Activated CD8-positive, alpha-beta T cell treated with anti-CD3 and anti-CD28 coated beads for 36 hours (primary cell): Measurements from ENCODE around the gene URB1. TPM values are rescaled to one million over a fixed set of nuclear protein-coding genes. Genes with fewer than 3 reads are reported as not detected.
"Not testable (repeated sequence)": the region's sequence is repeated elsewhere in the genome, so short reads cannot be mapped to it uniquely, and the experiment has no call there.

Source experiments
- ATAC-seq: fragments of 200-7000 bp; cut with Tn5 transposase; one replicate; pipeline ENCODE4 v1.10.0; 2021; ENCODE audit warnings: mild to moderate bottlenecking, moderate library complexity
- CTCF ChIA-PET: fragments of 350-600 bp; sonication (Branson Sonifier 250); formaldehyde crosslinking; loops from one replicate; lab custom pipeline; 2021; ENCODE audit warnings: antibody characterized with exemption; lab: Charles Lee
- POLR2A ChIA-PET: fragments of 350-600 bp; sonication (Branson Sonifier 250); formaldehyde crosslinking; loops from one replicate; lab custom pipeline; 2021; ENCODE audit warnings: antibody characterized with exemption; lab: Charles Lee
- DNase-seq: peaks from one replicate; pipeline ENCODE4 v3.0.0-alpha.2; 2020
- H3K27ac Mint-ChIP-seq: one replicate; pipeline ENCODE4 v1.8.0; 2021; ENCODE audit warnings: mild to moderate bottlenecking, mixed read lengths
- H3K27me3 Mint-ChIP-seq: one replicate; pipeline ENCODE4 v1.8.0; 2021; ENCODE audit warnings: mixed read lengths
- H3K36me3 Mint-ChIP-seq: one replicate; pipeline ENCODE4 v1.8.0; 2021; ENCODE audit warnings: low read depth, mixed read lengths
- H3K4me1 Mint-ChIP-seq: one replicate; pipeline ENCODE4 v1.8.0; 2021; ENCODE audit warnings: low read depth, mixed read lengths
- H3K4me3 Mint-ChIP-seq: one replicate; pipeline ENCODE4 v1.8.0; 2021; ENCODE audit warnings: mild to moderate bottlenecking, moderate library complexity, mixed read lengths
- H3K9me3 Mint-ChIP-seq: one replicate; pipeline ENCODE4 v1.8.0; 2021; ENCODE audit warnings: mixed read lengths
- CTCF ChIP-seq: fragments of 200-600 bp; IDR thresholded peaks from one replicate; pipeline ENCODE4 v1.8.0; 2022; ENCODE audit warnings: antibody characterized with exemption, mild to moderate bottlenecking
- intact Hi-C: fragments of 100-400 bp; cut with micrococcal nuclease; formaldehyde crosslinking; loops from one replicate; pipeline ENCODE4 v1.10.0; 2022
- total RNA-seq, 2 experiments: library from RNA; stranded (reverse); gene quantifications; one replicate each; pipeline ENCODE4 v1.2.3, GENCODE V29; 2021

Gene URB1
- total RNA-seq, 2 experiments from 2014 or later = 30.9 to 31.8 TPM

DNA sequence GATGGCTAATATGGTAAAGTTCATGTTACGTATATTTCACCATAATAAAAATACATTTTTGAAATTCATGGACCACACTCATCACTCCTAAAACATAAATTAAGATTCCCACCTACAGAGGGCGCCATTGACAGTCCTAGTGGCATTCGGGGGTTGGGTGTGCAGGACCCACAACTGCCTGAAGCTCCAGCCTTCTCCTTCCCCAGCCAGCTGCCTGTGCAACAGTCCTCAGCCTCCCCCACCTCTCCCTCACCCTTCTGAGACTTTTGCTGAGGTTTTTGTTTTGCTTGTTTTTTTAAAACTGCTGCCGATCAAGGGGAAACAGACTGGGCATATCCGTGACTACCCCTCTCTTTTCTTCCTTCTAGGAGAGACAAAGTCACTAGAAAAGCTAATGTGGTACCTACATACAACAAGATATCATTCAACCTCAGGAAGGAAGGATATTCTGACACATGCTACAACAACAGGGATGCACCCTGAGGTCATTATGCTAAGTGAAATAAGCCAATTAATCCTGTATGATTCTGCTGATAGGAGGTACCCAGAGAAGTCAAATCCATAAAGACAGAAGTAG lies 10.5 kb upstream of the URB1 start:
- intact Hi-C loops = loop anchor here (1.0 kb wide), 1 partner anchor 198 kb away; no protein-coding TSS in a partner anchor
- no peaks in the 10 kb centered on the region for H3K36me3 Mint-ChIP-seq
- peak; percentile 92 for ATAC-seq
- peaks cover 3% of the 10 kb centered on the region for H3K4me1 Mint-ChIP-seq
- no peak overlapping the region for H3K27ac Mint-ChIP-seq
- DNase-seq = peak; percentile 78
- TF ChIP-seq CTCF = peak; percentile 83
- CTCF ChIA-PET = interaction anchor here (0.6 to 5.9 kb wide), 24 partner anchors 10 to 422 kb away, joined by 3 to 80 read pairs (median 4); partner anchors contain the start of genes CFAP298, EVA1C, MIS18A and URB1
- POLR2A ChIA-PET = no interaction called here
- H3K27me3 Mint-ChIP-seq = peaks cover 5% of the 10 kb centered on the region
- no peaks in the 10 kb centered on the region for H3K9me3 Mint-ChIP-seq
- no peak overlapping the region for H3K4me3 Mint-ChIP-seq

- DNase-seq = no peak
- intact Hi-C loops = no loop called here
- CTCF ChIA-PET = interaction anchor here (1.1 to 4.0 kb wide), 3 partner anchors 9 to 219 kb away, joined by 3 to 26 read pairs (median 3); partner anchors contain the start of gene CFAP298
- Mint-ChIP-seq H3K27ac (peak overlapping the region; percentile 83), H3K4me3 (peak overlapping the region; percentile 86), H3K27me3 (peaks cover 9% of the 10 kb centered on the region), H3K9me3 (no peaks in the 10 kb centered on the region), H3K36me3 (peaks cover 29% of the 10 kb centered on the region), H3K4me1 (peaks cover 38% of the 10 kb centered on the region)
- POLR2A ChIA-PET = no interaction called here
- no peak for ATAC-seq
- no peak for TF ChIP-seq CTCF
Observed at GRCh38 chr21:32393677-32394001, 827 bp upstream of the URB1 start.

- ChIA-PET CTCF (interaction anchor here (0.8 to 4.0 kb wide), 7 partner anchors 9 to 220 kb away, joined by 3 to 26 read pairs (median 4); partner anchors contain the start of gene CFAP298), POLR2A (interaction anchor here (0.5 to 2.0 kb wide), 9 partner anchors 9 to 220 kb away, joined by 3 to 9 read pairs (median 4); partner anchors contain the start of gene CFAP298)
- peak overlapping the region; percentile 83 for H3K27ac Mint-ChIP-seq
- peaks cover 3% of the 10 kb centered on the region for H3K27me3 Mint-ChIP-seq
- no peak for DNase-seq
- no peaks in the 10 kb centered on the region for H3K9me3 Mint-ChIP-seq
- intact Hi-C loops = no loop called here
- peaks cover 49% of the 10 kb centered on the region for H3K4me1 Mint-ChIP-seq
- TF ChIP-seq CTCF = no peak
- no peak for ATAC-seq
- peaks cover 29% of the 10 kb centered on the region for H3K36me3 Mint-ChIP-seq
- H3K4me3 Mint-ChIP-seq = peak overlapping the region; percentile 86
Observed at GRCh38 chr21:32392299-32392879, 423 bp downstream of the URB1 start.

- ChIA-PET CTCF (interaction anchor here (0.8 to 4.0 kb wide), 6 partner anchors 9 to 220 kb away, joined by 3 to 26 read pairs (median 6); partner anchors contain the start of gene CFAP298), POLR2A (interaction anchor here (1.0 to 2.0 kb wide), 5 partner anchors 17 to 221 kb away, joined by 3 to 9 read pairs (median 5); partner anchors contain the start of gene CFAP298)
- Mint-ChIP-seq H3K4me1 (peaks cover 55% of the 10 kb centered on the region), H3K4me3 (peak overlapping the region; percentile 86), H3K36me3 (peaks cover 29% of the 10 kb centered on the region), H3K27me3 (peaks cover 3% of the 10 kb centered on the region), H3K27ac (peak overlapping the region; percentile 66), H3K9me3 (no peaks in the 10 kb centered on the region)
- no peak for ATAC-seq
- TF ChIP-seq CTCF = no peak
- DNase-seq = no peak
- intact Hi-C loops = no loop called here
Observed at GRCh38 chr21:32391755-32392154, 1.1 kb downstream of the URB1 start.

DNA sequence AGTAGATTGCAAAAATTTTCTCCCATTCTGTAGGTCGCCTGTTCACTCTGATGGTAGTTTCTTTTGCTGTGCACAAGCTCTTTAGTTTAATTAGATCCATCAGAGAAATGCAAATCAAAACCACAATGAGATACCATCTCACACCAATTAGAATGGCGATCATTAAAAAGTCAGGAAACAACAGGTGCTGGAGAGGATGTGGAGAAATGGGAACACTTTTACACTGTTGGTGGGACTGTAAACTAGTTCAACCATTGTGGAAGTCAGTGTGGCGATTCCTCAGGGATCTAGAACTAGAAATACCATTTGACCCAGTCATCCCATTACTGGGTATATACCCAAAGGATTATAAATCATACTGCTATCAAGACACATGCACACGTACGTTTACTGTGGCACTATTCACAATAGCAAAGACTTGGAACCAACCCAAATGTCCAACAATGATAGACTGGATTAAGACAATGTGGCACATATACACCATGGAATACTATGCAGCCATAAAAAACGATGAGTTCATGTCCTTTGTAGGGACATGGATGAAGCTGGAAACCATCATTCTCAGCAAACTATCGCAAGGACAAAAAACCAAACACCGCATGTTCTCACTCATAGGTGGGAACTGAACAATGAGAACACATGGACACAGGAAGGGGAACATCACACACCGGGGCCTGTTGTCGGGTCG lies 2.1 kb downstream of the URB1 start:
- Mint-ChIP-seq H3K4me1 (peaks cover 62% of the 10 kb centered on the region), H3K4me3 (peak overlapping the region; percentile 86), H3K36me3 (peaks cover 29% of the 10 kb centered on the region)
- DNase-seq, H3K9me3 Mint-ChIP-seq, CTCF ChIA-PET, ATAC-seq, H3K27me3 Mint-ChIP-seq, POLR2A ChIA-PET, H3K27ac Mint-ChIP-seq, intact Hi-C loops: not testable (repeated sequence)
